ENCODE measurements around the gene CMTM3.
A peak's percentile ranks its signal among the peaks of the same experiment; 100 is the strongest.

GRCh38 chr16:66588981-66589713, 15.4 kb upstream of the CMTM3 start:
- TF ChIP-seq CTCF (IDR thresholded peaks at IDR 0.05) (peak; percentile 49 to 57 (median 54)), POLR2A (IDR thresholded peaks at IDR 0.05) (no peak)
